NCI-H345 treated with DMSO at 0.1 percent for 48 hours (cell line): ENCODE measurements around the gene CYP26A1.

Experiments
- DNase-seq: peaks from one replicate; lab custom pipeline; 2025; ENCODE audit not compliant: unreplicated experiment; lab: John Stamatoyannopoulos, UW

Gene CYP26A1

DNA sequence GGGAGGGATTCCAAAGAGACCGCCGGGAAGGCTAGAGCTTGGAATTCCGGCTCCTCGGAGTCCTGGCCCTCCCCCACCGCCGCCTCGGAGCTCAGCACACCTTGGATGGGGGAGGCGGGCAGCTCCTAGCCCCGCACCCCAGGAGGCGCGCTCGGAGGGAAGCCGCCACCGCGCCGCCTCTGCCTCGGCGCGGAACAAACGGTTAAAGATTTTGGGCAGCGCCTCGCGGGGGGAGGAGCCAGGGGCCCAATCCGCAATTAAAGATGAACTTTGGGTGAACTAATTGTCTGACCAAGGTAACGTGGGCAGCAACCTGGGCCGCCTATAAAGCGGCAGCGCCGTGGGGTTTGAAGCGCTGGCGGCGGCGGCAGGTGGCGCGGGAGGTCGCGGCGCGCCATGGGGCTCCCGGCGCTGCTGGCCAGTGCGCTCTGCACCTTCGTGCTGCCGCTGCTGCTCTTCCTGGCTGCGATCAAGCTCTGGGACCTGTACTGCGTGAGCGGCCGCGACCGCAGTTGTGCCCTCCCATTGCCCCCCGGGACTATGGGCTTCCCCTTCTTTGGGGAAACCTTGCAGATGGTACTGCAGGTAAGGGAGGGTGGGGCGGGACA lies at the start of gene CYP26A1:
Gene CYP26A1 (plus strand): TSS at position 355 of the 608 bp plus-strand sequence. CDS start 42 bp downstream, at position 397.
- DNase-seq: no peak

DNA sequence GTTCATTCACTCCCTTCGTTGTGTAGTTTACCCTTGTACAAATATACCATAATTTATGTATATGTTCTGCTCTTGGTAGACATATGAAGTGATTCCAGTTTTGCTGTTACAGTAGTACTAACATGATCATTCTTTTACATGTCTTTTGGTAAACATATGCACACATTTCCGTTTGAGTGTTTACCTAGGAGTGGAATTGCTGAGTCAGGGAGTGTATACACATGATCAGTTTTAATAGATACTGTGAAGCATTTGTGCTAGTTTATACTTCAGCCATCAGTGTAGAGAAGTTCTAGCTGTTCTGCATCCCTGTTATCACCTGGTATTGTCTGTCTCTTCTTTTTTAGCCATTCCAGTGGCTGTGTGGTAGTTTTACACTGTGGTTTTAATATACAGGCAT lies 47.6 kb upstream of the CYP26A1 start:
- DNase-seq: no peak

- DNase-seq: no peak
Observed at GRCh38 chr10:93027508-93027907, 46.2 kb upstream of the CYP26A1 start.

DNA sequence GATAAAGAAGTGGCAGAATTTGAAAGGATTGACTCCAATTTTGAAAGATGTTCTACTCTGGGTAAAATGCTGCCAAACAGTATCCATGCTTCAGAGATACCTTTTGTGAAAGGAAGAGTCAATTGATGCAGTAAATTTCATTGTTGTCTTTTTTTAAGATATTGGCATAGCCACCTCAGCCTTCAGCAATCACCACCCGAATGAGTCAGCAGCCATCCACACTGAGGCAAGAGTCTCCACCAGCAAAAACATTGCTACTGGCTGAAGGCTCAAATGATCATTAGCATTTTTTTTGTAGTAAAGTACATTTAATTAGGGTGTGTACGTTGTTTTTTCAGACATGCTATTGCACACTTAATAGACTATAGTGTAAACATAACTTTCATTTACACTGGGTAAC lies 44.8 kb upstream of the CYP26A1 start:
- DNase-seq: no peak

- DNase-seq: no peak
Observed at GRCh38 chr10:93030409-93030808, 43.3 kb upstream of the CYP26A1 start.

- DNase-seq: no peak
Observed at GRCh38 chr10:93032105-93032808, 41.4 kb upstream of the CYP26A1 start.

GRCh38 chr10:93032809-93033137 lies 40.9 kb upstream of the CYP26A1 start:
- DNase-seq: no peak

DNA sequence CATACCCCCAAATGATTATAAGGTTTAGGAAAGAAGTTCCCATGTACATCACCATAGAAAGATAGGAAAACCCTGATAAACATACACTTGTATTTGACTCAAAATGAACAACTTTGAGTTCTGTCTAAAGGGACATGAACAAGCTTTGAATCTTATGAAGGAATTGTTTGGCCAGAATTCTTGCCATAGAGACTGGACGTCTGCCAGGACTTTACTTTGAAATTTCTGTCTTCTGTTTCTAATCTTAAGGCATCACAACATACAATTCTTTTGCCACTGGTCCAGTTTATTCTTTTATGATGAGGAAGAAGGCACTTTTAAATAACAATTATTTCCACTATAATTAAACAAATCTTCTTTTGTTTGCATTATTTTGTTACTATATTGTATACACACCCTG lies 39.3 kb upstream of the CYP26A1 start:
- DNase-seq: no peak

- DNase-seq: no peak
Observed at GRCh38 chr10:93039110-93039509, 34.6 kb upstream of the CYP26A1 start.

DNA sequence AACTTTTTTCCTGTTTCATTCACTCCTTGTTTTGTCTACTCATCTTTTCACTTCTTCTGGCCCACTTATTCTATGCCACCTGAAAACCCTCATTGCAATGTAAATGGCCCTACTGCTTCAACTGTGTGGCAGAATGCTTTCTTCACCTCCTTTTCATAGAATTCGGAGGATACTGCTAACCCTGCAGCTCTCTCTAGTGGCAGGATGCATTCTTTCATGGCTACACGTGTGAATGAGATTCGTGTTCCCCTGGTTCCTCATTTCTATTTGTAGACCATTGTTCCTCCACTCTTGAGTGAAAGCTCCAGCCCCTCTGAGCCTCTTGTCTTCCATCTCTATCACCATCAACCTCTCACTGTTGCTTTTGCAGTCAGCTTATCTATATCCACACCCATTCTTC lies 34.0 kb upstream of the CYP26A1 start:
- no peak for DNase-seq

- no peak for DNase-seq
Observed at GRCh38 chr10:93054486-93054885, 19.2 kb upstream of the CYP26A1 start.

- no peak for DNase-seq
Observed at GRCh38 chr10:93058139-93058538, 15.6 kb upstream of the CYP26A1 start.

GRCh38 chr10:93059975-93060886 lies 13.5 kb upstream of the CYP26A1 start, which contains the start of gene CYP26C1:
CYP26C1 (plus strand) TSS chr10:93060798; CDS start chr10:93061264, 466 bp downstream.
- no peak for DNase-seq

- no peak for DNase-seq
Observed at GRCh38 chr10:93060887-93061593, 12.7 kb upstream of the CYP26A1 start.

DNA sequence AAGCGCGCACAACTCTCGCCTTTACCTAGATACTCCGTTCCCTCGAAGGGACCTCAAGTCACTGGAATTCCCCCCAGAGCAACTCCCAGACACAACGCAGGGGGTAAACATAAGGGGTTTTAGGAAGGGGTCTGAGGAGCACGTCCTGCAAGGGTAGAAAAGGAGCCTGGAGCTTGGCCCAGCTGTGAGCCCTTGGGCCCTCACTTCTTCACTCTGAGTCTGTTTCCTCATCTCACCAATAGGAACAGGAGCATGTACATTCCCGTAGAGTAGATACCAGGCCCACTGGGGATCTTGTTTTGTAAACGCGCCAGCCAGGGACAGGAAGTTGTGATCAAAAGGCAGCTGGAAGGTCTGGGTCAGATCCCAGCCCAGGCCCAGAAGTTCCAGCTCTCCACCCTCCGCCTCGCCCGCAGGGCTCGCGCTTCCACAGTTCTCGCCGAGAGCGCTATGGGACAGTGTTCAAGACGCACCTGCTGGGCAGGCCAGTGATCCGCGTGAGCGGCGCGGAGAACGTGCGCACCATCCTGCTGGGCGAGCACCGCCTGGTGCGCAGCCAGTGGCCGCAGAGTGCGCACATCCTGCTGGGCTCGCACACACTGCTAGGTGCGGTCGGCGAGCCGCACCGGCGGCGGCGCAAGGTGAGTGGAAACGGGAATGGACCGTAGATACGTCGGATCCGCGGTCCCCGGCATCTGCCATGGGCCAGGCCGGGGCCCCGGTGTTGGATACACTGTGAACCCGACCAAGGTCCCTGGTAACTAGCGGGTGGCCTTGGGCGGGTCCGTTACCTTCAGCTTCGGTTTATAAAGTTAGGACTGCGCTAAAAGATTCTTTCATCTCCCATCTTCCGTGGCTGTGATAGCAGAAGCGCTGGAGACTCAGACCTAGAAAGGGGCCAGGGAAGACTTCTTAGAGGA lies 11.8 kb upstream of the CYP26A1 start:
- no peak for DNase-seq

DNA sequence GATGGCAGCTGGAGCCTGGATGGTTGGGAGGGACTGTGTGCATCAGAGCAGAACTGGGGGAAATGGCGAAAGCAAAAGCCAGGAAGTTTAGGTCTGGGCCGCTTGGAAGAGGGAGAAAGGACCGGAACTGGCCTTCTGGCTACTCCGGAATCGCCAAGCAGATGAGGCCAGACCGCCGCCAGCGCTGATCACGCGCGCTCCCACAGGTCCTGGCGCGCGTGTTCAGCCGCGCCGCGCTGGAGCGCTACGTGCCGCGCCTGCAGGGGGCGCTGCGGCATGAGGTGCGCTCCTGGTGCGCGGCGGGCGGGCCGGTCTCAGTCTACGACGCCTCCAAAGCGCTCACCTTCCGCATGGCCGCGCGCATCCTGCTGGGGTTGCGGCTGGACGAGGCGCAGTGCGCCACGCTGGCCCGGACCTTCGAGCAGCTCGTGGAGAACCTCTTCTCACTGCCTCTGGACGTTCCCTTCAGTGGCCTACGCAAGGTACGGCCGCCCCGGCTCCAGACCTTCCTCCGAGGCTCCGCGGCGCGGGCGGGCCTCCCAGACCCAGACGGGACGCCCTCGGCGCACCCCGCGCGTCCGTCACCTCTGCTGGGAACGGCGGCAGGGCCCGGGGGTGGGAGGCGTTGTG lies 11.1 kb upstream of the CYP26A1 start:
- DNase-seq: no peak

DNA sequence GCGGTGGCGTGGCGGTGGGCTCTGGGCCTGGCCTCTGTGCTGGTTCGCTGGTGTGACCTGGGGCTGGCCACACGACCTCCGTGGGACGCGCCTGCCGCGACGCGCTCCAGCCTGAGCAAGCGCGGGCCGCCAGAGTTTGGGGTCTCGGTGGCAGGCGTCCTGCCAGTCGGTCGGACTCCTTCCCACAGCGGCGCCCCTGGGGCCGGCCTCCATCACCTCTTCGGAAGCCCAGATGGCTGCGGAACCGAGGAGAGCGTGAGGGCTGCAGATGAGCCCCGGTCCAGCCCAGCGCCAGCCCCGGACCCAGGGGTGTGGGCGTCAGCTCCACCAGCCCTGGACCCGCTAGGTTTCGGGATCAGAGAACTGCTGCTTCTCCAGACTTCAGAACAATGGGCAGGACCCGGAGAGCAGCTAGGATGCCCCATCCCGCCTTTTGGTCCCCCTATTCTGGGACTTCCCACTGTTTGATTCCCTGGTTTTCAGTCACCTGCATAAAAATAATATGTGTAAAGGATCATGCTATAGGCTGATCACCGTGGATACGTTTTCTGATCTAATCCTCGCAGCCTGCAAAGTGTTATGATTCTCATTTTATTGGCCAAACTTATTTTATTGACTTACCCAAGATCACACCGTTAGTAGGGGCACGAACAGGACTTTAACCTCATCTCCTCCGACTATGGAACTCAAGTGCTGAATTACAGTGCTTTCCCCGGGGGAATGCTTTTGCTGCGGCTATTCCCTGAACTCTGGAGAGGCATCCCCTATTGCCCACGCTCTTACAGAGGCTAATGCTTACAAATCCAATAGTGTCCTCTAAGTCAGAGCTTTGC lies 10.3 kb upstream of the CYP26A1 start:
- no peak for DNase-seq

GRCh38 chr10:93063977-93064660 lies 9.6 kb upstream of the CYP26A1 start:
- no peak for DNase-seq
